Kidney epithelial cell (primary cell): ENCODE results near the gene PRKG2. TPM values are rescaled to one million over a fixed set of nuclear protein-coding genes. Genes with fewer than 3 reads are reported as not detected.

Experiments
- DNase-seq: peaks from one replicate; pipeline ENCODE4 v3.0.0-alpha.2; 2010; ENCODE audit warnings: low read depth
- H3K27me3 ChIP-seq: 2 replicates; pipeline ENCODE4 v1.6.0; 2011; ENCODE audit warnings: low read length; ENCODE audit not compliant: control insufficient read depth, insufficient read depth
- H3K36me3 ChIP-seq: 2 replicates; pipeline ENCODE4 v1.5.1; 2011; ENCODE audit warnings: low read length; ENCODE audit not compliant: control insufficient read depth, insufficient read depth
- H3K4me3 ChIP-seq: 2 replicates; pipeline ENCODE4 v1.5.1; 2011; ENCODE audit warnings: low read depth, mild to moderate bottlenecking, control low read depth, low read length
- CTCF ChIP-seq: IDR thresholded peaks from 2 replicates; pipeline ENCODE4 v1.5.1; 2011; ENCODE audit warnings: mild to moderate bottlenecking, moderate library complexity, low read length, control low read depth, inconsistent platforms; ENCODE audit not compliant: insufficient read depth, poor library complexity, severe bottlenecking
- total RNA-seq: library from RNA; depleted of rRNA; stranded (reverse); fragments of >200 nt; gene quantifications from 2 replicates; pipeline ENCODE4 v1.2.3, GENCODE V29; 2015

Gene PRKG2
- total RNA-seq, 1 donor from 2014 or later, result 2.3 TPM

- no peak for TF ChIP-seq CTCF
- H3K4me3 ChIP-seq, result no peak overlapping the region
- H3K36me3 ChIP-seq, result no peaks in the 10 kb centered on the region
- no peak for DNase-seq
- no peaks in the 10 kb centered on the region for H3K27me3 ChIP-seq
These were observed 165.1 kb downstream of the PRKG2 start for GRCh38 chr4:81049907-81050306.

GRCh38 chr4:81049330-81049729 lies 165.7 kb downstream of the PRKG2 start:
- no peak for TF ChIP-seq CTCF
- DNase-seq, result no peak
- Histone ChIP-seq H3K27me3 (no peaks in the 10 kb centered on the region), H3K4me3 (no peak overlapping the region), H3K36me3 (no peaks in the 10 kb centered on the region)

- Histone ChIP-seq H3K27me3 (no peaks in the 10 kb centered on the region), H3K36me3 (no peaks in the 10 kb centered on the region), H3K4me3 (no peak overlapping the region)
- TF ChIP-seq CTCF, result no peak
- no peak for DNase-seq
These were observed 172.2 kb downstream of the PRKG2 start for GRCh38 chr4:81042578-81043365.

- no peaks in the 10 kb centered on the region for H3K27me3 ChIP-seq
- no peaks in the 10 kb centered on the region for H3K36me3 ChIP-seq
- DNase-seq, result no peak
- no peak overlapping the region for H3K4me3 ChIP-seq
- peak; percentile 68 for TF ChIP-seq CTCF
These were observed 174.9 kb downstream of the PRKG2 start for GRCh38 chr4:81040012-81040659.

GRCh38 chr4:81039351-81039972 lies 175.6 kb downstream of the PRKG2 start:
- no peak overlapping the region for H3K4me3 ChIP-seq
- H3K36me3 ChIP-seq, result no peaks in the 10 kb centered on the region
- TF ChIP-seq CTCF, result no peak
- no peak for DNase-seq
- no peaks in the 10 kb centered on the region for H3K27me3 ChIP-seq
